Activated CD8-positive, alpha-beta T cell treated with anti-CD3 and anti-CD28 coated beads for 36 hours (primary cell): ENCODE results near the gene WDR88. TPM values are rescaled to one million over a fixed set of nuclear protein-coding genes. Genes with fewer than 3 reads are reported as not detected.

Experiments
- ATAC-seq: fragments of 200-7000 bp; cut with Tn5 transposase; one replicate; pipeline ENCODE4 v1.10.0; 2021; ENCODE audit warnings: mild to moderate bottlenecking, moderate library complexity
- CTCF ChIA-PET: fragments of 350-600 bp; sonication (Branson Sonifier 250); formaldehyde crosslinking; loops from one replicate; lab custom pipeline; 2021; ENCODE audit warnings: antibody characterized with exemption; lab: Charles Lee
- POLR2A ChIA-PET: fragments of 350-600 bp; sonication (Branson Sonifier 250); formaldehyde crosslinking; loops from one replicate; lab custom pipeline; 2021; ENCODE audit warnings: antibody characterized with exemption; lab: Charles Lee
- DNase-seq: peaks from one replicate; pipeline ENCODE4 v3.0.0-alpha.2; 2020
- H3K27ac Mint-ChIP-seq: one replicate; pipeline ENCODE4 v1.8.0; 2021; ENCODE audit warnings: mild to moderate bottlenecking, mixed read lengths
- H3K27me3 Mint-ChIP-seq: one replicate; pipeline ENCODE4 v1.8.0; 2021; ENCODE audit warnings: mixed read lengths
- H3K36me3 Mint-ChIP-seq: one replicate; pipeline ENCODE4 v1.8.0; 2021; ENCODE audit warnings: low read depth, mixed read lengths
- H3K4me1 Mint-ChIP-seq: one replicate; pipeline ENCODE4 v1.8.0; 2021; ENCODE audit warnings: low read depth, mixed read lengths
- H3K4me3 Mint-ChIP-seq: one replicate; pipeline ENCODE4 v1.8.0; 2021; ENCODE audit warnings: mild to moderate bottlenecking, moderate library complexity, mixed read lengths
- H3K9me3 Mint-ChIP-seq: one replicate; pipeline ENCODE4 v1.8.0; 2021; ENCODE audit warnings: mixed read lengths
- intact Hi-C: fragments of 100-400 bp; cut with micrococcal nuclease; formaldehyde crosslinking; loops from one replicate; pipeline ENCODE4 v1.10.0; 2022
- total RNA-seq, 2 experiments: library from RNA; stranded (reverse); gene quantifications; one replicate each; pipeline ENCODE4 v1.2.3, GENCODE V29; 2021
- TF ChIP-seq, protein P1 (sequence below): fragments of 200-600 bp; IDR thresholded peaks from one replicate; pipeline ENCODE4 v1.8.0; 2022; ENCODE audit warnings: antibody characterized with exemption, mild to moderate bottlenecking

The WDR88 gene
- total RNA-seq, 2 experiments from 2014 or later: not detected

DNA sequence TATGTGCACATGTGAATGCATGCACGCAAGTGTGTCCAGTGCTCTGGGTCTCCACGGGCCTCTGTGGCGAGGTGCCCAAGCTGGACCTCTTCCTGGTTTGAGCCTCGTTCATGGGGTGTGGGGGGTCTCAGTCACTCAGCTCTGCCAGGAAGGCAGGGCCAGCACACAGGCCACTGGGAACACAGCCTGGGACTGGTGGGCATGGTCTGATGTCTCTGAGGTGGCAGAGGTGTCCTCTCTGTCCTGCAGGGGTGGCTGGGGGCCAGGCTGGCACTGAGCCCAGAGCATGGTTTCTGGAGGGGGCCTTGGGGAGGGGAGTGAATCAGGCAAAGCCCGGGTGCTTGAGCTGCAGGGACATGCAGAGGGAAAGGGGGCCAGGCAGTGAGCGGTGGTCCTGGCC, 71.6 kb downstream of the WDR88 start:
- Mint-ChIP-seq H3K4me1 (peaks cover 5% of the 10 kb centered on the region), H3K4me3 (no peak overlapping the region), H3K27ac (no peak overlapping the region), H3K9me3 (no peaks in the 10 kb centered on the region), H3K27me3 (no peaks in the 10 kb centered on the region), H3K36me3 (no peaks in the 10 kb centered on the region)
- ChIA-PET CTCF (no interaction called here), POLR2A (no interaction called here)
- TF ChIP-seq, protein P1, sequence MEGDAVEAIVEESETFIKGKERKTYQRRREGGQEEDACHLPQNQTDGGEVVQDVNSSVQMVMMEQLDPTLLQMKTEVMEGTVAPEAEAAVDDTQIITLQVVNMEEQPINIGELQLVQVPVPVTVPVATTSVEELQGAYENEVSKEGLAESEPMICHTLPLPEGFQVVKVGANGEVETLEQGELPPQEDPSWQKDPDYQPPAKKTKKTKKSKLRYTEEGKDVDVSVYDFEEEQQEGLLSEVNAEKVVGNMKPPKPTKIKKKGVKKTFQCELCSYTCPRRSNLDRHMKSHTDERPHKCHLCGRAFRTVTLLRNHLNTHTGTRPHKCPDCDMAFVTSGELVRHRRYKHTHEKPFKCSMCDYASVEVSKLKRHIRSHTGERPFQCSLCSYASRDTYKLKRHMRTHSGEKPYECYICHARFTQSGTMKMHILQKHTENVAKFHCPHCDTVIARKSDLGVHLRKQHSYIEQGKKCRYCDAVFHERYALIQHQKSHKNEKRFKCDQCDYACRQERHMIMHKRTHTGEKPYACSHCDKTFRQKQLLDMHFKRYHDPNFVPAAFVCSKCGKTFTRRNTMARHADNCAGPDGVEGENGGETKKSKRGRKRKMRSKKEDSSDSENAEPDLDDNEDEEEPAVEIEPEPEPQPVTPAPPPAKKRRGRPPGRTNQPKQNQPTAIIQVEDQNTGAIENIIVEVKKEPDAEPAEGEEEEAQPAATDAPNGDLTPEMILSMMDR: no peak
- intact Hi-C loops: no loop called here
- ATAC-seq (no peak), DNase-seq (no peak)

DNA sequence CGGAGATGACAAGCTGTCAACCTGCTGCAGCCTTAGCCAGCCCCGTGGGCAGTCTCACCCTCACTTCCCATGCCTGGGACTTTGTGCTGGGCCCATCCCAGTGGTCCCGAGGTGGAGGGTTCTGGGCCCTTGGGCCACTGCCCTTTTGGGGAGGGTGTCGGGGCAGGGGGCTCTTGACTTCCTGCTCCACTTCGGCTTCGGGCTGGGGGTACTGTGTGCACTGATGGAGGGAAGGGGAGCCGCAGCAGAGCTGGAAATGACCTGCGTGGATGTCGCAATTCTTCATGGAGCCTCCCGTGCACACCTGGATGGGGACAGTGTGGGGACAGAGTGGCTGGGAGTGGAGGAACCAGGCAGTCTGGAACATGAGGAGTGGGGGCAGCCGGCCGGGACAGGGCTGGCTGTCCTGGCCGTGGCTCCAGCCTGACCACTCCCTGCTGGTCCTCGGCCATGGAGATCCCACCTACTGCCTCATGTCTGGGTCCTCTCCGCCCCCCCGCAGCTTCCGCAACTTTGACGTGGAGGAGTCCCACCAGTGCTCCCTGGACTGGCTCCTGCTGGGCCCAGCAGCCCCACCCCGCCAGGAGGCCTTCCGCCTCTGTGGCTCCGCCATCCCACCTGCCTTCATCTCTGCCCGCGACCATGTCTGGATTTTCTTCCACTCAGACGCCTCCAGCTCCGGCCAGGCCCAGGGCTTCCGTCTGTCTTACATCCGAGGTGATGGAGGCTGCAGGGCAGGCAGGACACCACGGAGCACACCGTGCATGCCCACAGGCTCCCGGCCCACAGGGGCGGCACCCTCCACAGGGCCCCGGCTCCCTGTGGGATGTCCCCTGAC, 72.4 kb downstream of the WDR88 start:
- ChIA-PET POLR2A (no interaction called here), CTCF (no interaction called here)
- H3K4me3 Mint-ChIP-seq: no peak overlapping the region
- TF ChIP-seq, protein P1: no peak
- no peak for ATAC-seq
- H3K27ac Mint-ChIP-seq: no peak overlapping the region
- DNase-seq: no peak
- H3K36me3 Mint-ChIP-seq: no peaks in the 10 kb centered on the region
- H3K4me1 Mint-ChIP-seq: peaks cover 5% of the 10 kb centered on the region
- H3K9me3 Mint-ChIP-seq: no peaks in the 10 kb centered on the region
- intact Hi-C loops: no loop called here
- no peaks in the 10 kb centered on the region for H3K27me3 Mint-ChIP-seq

DNA sequence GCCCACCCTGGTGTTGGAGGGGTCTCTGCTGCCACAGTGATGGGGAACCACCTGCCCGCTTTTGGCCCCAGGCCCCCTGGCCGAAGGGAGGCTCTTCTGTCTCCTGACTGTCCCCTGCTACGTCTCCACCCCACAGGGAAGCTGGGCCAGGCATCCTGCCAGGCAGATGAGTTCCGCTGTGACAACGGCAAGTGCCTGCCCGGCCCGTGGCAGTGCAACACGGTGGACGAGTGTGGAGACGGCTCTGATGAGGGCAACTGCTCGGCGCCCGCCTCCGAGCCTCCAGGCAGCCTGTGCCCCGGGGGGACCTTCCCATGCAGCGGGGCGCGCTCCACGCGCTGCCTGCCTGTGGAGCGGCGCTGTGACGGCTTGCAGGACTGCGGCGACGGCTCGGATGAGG, 73.2 kb downstream of the WDR88 start:
- Mint-ChIP-seq H3K9me3 (no peaks in the 10 kb centered on the region), H3K27ac (no peak overlapping the region), H3K4me1 (no peaks in the 10 kb centered on the region), H3K4me3 (no peak overlapping the region), H3K27me3 (no peaks in the 10 kb centered on the region), H3K36me3 (no peaks in the 10 kb centered on the region)
- intact Hi-C loops: no loop called here
- TF ChIP-seq, protein P1: no peak
- DNase-seq (no peak), ATAC-seq (no peak)
- ChIA-PET POLR2A (no interaction called here), CTCF (no interaction called here)

DNA sequence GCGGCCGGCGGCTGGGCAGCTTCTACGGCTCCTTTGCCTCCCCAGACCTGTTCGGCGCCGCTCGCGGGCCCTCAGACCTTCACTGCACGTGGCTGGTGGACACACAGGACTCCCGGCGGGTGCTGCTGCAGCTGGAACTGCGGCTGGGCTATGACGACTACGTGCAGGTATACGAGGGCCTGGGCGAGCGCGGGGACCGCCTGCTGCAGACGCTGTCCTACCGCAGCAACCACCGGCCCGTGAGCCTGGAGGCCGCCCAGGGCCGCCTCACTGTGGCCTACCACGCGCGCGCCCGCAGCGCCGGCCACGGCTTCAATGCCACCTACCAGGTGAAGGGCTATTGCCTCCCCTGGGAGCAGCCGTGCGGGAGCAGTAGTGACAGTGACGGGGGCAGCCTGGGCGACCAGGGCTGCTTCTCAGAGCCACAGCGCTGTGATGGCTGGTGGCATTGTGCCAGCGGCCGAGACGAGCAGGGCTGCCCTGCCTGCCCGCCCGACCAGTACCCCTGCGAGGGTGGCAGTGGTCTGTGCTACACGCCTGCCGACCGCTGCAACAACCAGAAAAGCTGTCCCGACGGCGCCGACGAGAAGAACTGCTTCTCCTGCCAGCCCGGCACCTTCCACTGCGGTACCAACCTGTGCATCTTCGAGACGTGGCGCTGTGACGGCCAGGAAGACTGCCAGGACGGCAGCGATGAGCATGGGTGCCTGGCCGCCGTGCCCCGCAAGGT, 73.8 kb downstream of the WDR88 start:
- Mint-ChIP-seq H3K4me3 (no peak overlapping the region), H3K27ac (no peak overlapping the region), H3K36me3 (no peaks in the 10 kb centered on the region), H3K4me1 (no peaks in the 10 kb centered on the region), H3K27me3 (no peaks in the 10 kb centered on the region), H3K9me3 (no peaks in the 10 kb centered on the region)
- ATAC-seq (no peak), DNase-seq (no peak)
- TF ChIP-seq, protein P1: no peak
- POLR2A ChIA-PET: no interaction called here
- intact Hi-C loops: no loop called here
- CTCF ChIA-PET: no interaction called here
